HG03354 (cell line): ENCODE data around the gene XG.

Experiments
- ATAC-seq: cut with Tn5 transposase; IDR thresholded peaks from one replicate; pipeline ENCODE4 v1.9.1; 2021; ENCODE audit warnings: mild to moderate bottlenecking; ENCODE audit not compliant: unreplicated experiment, poor library complexity, severe bottlenecking

The XG gene

DNA sequence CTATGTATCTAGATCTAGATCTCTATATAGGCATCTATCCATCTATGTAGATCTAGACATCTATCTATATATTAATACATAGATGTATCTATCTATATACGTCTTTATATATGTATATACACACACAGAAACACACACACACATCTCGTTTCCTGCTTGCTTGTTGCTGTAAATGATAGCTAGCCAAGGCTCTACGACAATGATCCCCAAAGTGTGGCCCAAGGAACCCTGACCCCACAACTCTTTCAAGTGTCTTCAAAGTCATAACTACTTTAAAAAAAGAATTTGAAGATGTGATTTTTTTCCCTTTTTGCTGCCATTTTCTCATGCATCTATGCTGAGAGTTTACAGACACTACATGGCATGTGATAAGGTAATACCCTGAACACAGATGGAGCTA lies 105.7 kb downstream of the XG start:
- no peak for ATAC-seq

DNA sequence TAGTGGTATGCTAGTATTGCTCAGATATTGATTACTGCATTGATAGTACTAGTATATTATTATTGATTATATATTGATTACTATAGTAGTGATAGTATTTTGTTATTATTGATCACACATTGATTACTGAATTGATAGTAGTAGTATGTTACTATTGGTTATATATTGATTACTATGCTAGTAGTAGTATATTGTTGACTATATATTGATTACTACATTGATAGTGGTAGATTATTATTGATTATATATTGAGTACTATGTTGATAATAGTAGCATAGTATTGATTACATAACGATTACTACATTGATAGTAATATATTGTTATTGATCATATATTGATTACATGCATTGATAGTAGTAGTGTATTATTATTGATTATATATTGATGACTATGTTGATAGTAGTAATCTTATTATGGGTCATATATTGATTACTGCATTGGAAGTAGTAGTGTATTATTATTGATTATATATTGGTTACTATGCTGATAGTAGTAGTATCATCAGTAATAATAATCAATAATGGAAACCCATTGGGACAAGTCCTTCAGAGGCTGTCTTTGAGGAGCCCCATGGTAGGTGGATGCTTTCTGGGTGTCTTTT lies 107.5 kb downstream of the XG start:
- ATAC-seq = no peak

DNA sequence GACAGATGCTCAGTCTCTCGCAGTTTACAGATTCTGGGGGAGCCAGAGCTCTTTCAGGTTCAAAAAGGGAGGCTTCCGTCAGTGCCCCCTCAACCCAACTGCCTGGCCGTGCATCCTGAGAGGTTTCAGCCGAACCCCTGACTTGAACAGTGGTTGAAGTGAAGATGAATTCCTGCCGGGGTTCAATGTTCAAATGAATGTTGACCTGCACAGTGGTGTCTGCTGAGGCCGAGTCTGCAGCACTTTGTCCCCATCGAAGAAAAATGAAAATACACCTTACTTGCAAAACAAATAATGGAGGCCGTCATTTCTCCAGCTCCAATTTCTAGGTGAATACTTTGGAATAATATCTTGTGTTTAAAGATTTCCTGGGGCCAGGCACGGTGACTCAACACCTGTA lies 110.6 kb downstream of the XG start:
- no peak for ATAC-seq

DNA sequence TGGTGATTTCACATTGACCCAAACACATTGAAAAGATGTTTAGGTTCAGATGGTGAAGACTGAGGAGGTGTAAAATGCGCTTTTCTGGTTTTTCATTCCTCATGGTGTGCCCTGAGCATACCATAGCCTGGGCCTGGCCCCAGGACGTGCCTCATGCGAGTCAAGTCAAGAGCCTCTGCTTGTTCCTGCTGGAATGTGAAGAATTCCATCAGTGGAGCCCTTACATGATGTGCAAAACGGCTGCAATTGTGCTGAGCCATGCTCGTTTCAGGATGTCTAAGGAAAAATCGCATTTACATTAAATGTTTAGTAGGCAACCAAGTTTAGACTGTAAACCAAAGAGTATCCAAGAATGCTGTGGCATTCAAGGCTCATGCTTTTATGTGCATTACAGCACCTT lies 111.8 kb downstream of the XG start:
- no peak for ATAC-seq
